Measurements from ENCODE around the gene THAP4.

Gene THAP4

GRCh38 chr2:241542278-241542605 is 94.7 kb downstream of the THAP4 start:
- DNase-seq = no peak

GRCh38 chr2:241541564-241542277 is 95.2 kb downstream of the THAP4 start:
- DNase-seq = no peak

- DNase-seq = peak; percentile 44
These were observed 96.0 kb downstream of the THAP4 start for GRCh38 chr2:241540771-241541561.

GRCh38 chr2:241540401-241540770 is 96.6 kb downstream of the THAP4 start:
- no peak for DNase-seq

- no peak for DNase-seq
These were observed 97.2 kb downstream of the THAP4 start for GRCh38 chr2:241539616-241540374.

GRCh38 chr2:241538838-241539615 is 97.9 kb downstream of the THAP4 start:
- DNase-seq = no peak

- no peak for DNase-seq
These were observed 100.9 kb downstream of the THAP4 start for GRCh38 chr2:241535871-241536655.

GRCh38 chr2:241534701-241535375 is 102.1 kb downstream of the THAP4 start:
- DNase-seq = no peak
